Neural progenitor cell (in vitro differentiated cells): Measurements from ENCODE around the gene LTF.

Experiments
- CTCF ChIP-seq: fragments of 200-600 bp; sonication (generic); IDR thresholded peaks from 2 replicates; pipeline ENCODE4 v1.5.1; 2017; ENCODE audit warnings: antibody characterized with exemption, mild to moderate bottlenecking
- EZH2 ChIP-seq: fragments of 200-600 bp; sonication (generic); IDR thresholded peaks from 2 replicates; pipeline ENCODE4 v1.6.1; 2017; ENCODE audit warnings: antibody characterized with exemption, mild to moderate bottlenecking, moderate library complexity

DNA sequence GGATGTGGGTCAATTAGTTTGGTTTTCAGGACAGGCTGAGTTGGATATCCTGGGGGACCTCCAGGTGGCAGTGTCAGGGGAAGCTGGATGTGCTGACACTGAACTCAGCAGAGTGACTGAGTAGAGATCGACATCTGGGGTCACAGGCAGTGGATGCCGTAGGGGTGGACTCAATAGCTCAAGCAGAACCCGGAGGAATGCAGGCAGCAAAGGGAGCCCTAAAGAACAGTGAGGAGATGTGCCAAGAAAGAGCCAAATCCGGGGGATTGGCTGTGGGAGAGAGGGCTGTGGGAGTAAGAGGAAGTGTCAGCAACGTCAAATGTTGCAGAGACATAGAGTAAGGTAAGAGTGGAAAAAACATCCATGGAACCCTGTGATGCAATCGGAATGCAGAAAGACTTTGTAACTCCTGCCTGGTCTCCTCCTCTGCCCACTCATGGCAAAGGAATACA lies 69.5 kb downstream of the LTF start:
- peak; percentile 9 for TF ChIP-seq CTCF
- TF ChIP-seq EZH2: no peak
